Measurements from ENCODE around the gene ODR4.

- TF ChIP-seq ZNF274 (IDR thresholded peaks at IDR 0.05; ENCODE audit: low read depth, low read length) (no peak), SUZ12 (IDR thresholded peaks at IDR 0.05; ENCODE audit: extremely low read depth, insufficient read depth, insufficient read length) (no peak), YY1 (IDR thresholded peaks at IDR 0.05; ENCODE audit: insufficient read depth, insufficient read length) (no peak)
These were observed 11.2 kb downstream of the ODR4 start for GRCh38 chr1:186386725-186387383.
